Brain microvascular endothelial cell (primary cell): ENCODE results near the gene POU2AF1.

Experiments
- DNase-seq: peaks from one replicate; pipeline ENCODE4 v3.0.0-alpha.2; 2020
- H3K27ac ChIP-seq: fragments of 250-450 bp; sonication (Bioruptor Pico); 2 replicates; pipeline ENCODE4 v1.5.1; 2020; ENCODE audit warnings: mild to moderate bottlenecking, moderate library complexity
- H3K27me3 ChIP-seq: fragments of 250-450 bp; sonication (Bioruptor Pico); replicated peaks from 2 replicates; pipeline ENCODE4 v1.5.1; 2020; ENCODE audit warnings: mild to moderate bottlenecking
- H3K36me3 ChIP-seq: fragments of 250-450 bp; sonication (Bioruptor Pico); replicated peaks from 2 replicates; pipeline ENCODE4 v1.5.1; 2020; ENCODE audit warnings: mild to moderate bottlenecking
- H3K4me3 ChIP-seq: 2 replicates; pipeline ENCODE4 v1.5.1; 2011; ENCODE audit warnings: low read depth, mild to moderate bottlenecking, control low read depth, low read length, moderate library complexity
- in situ Hi-C: cut with HindIII; loops from 2 replicates; pipeline ENCODE4 v1.10.0; 2017; ENCODE audit warnings: low sequenced_read_pairs, low pct_ligation_motif_present
- TF ChIP-seq, protein P1 (sequence below): IDR thresholded peaks from 2 replicates; pipeline ENCODE4 v1.5.1; 2011; ENCODE audit warnings: low read depth, mild to moderate bottlenecking, moderate library complexity, low read length, control low read depth, inconsistent platforms; ENCODE audit errors: missing control alignments

Gene POU2AF1

DNA sequence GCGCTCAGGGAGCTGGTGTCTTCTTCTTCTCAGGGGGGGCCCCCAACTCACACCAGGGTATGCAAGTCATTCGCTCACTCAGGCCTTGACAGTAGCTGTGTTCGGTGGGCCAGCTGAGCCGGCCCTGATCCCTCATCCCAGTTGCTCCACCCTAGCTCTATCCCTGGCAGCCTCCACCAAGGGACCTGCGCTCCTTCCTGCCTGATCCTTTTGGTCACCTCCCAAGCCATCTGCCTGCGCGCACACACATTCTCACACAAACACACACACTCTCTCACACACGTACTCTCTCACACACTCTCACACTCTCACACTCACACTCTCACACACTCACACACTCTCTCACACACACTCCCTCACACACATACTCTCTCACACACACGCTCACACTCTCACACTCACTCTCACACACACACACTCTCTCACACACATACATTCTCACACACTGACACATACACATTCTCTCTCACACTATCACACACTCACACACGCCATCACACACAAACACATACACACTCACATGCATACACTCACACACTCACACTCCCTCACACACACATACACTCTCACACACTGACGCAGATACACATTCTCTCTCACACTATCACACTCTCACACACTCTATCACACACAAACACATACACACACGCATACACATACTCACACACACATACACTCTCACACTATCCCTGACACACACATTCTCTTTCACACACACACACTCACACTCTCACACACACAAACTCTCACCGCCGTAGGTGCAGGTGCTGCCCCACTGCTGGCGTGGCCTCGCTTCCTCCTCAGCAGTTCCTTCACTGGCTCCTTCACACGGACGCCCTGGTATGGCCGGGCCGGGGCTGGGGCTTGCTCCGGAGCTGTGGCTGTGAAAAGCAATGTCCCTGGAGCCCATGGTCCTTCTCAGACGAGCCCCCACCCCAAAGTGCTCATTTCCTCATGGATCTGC, 20.8 kb downstream of the POU2AF1 start:
- DNase-seq = no peak
- no peaks in the 10 kb centered on the region for H3K36me3 ChIP-seq
- TF ChIP-seq, protein P1, sequence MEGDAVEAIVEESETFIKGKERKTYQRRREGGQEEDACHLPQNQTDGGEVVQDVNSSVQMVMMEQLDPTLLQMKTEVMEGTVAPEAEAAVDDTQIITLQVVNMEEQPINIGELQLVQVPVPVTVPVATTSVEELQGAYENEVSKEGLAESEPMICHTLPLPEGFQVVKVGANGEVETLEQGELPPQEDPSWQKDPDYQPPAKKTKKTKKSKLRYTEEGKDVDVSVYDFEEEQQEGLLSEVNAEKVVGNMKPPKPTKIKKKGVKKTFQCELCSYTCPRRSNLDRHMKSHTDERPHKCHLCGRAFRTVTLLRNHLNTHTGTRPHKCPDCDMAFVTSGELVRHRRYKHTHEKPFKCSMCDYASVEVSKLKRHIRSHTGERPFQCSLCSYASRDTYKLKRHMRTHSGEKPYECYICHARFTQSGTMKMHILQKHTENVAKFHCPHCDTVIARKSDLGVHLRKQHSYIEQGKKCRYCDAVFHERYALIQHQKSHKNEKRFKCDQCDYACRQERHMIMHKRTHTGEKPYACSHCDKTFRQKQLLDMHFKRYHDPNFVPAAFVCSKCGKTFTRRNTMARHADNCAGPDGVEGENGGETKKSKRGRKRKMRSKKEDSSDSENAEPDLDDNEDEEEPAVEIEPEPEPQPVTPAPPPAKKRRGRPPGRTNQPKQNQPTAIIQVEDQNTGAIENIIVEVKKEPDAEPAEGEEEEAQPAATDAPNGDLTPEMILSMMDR = no peak
- in situ Hi-C loops = no loop called here
- no peak overlapping the region for H3K4me3 ChIP-seq
- H3K27ac ChIP-seq = no peak overlapping the region
- no peaks in the 10 kb centered on the region for H3K27me3 ChIP-seq

DNA sequence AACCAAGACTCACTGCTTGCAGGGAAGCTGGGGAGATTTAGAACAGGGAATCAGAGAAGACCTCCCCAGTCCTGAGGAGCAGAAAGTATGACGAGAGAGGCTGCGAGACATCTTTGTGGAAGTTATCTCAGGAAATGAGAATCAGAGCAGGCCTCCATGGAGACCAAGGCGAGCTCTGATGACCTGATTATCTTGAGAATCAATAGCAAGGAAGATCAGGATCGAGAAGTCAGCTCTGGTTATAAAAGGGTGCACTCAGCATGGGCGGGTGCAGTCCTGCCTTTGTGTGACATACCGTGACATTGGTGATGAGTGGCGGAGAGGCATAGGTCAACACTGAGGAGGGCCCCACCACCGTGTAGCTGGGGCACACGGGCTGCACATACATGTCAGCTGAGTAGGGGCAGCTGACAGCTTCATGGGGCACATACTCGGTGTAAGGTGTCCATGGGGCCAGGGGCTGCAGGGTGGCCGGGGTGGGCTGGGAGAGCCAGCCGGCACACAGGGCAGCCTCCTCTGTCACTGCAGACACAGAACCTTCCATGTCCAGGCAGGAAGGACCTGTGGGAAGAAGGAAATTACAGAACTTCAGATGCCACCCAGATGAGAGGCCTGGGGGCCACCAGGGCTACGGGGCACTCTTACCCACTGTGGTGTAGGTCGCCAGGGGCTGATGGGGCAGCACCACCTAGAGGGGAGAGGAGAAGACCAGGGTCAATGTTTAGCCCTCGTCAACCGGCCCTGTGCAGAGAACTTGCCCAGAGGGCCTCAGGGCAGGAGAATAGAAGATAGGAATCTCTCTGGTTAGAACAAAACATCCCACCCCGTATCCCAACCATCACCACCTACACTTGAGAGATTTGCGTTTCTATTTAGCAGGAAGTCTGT, 21.7 kb downstream of the POU2AF1 start:
- Histone ChIP-seq H3K36me3 (no peaks in the 10 kb centered on the region), H3K4me3 (no peak overlapping the region), H3K27me3 (no peaks in the 10 kb centered on the region), H3K27ac (no peak overlapping the region)
- in situ Hi-C loops = no loop called here
- TF ChIP-seq, protein P1 = no peak
- DNase-seq = no peak

DNA sequence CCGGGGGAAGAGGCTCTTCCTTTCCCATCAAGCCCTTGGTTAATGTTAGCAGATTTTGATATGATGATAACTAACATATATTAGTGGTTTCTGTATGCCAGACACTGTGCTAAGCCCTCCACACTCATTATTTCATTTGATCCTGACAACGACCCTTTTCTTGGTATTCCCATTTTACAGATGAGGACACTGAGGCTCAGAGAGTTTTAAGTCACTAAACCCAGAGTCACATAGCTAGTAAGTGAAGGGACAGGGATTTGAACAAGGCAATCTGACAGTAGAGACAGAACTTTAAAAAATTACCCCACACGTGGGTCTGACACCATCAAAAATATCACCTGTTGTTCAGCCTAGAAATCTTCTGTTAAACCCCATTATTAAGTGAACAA, 22.4 kb downstream of the POU2AF1 start:
- DNase-seq = no peak
- H3K36me3 ChIP-seq = no peaks in the 10 kb centered on the region
- in situ Hi-C loops = no loop called here
- no peak overlapping the region for H3K27ac ChIP-seq
- no peaks in the 10 kb centered on the region for H3K27me3 ChIP-seq
- TF ChIP-seq, protein P1 = no peak
- no peak overlapping the region for H3K4me3 ChIP-seq

DNA sequence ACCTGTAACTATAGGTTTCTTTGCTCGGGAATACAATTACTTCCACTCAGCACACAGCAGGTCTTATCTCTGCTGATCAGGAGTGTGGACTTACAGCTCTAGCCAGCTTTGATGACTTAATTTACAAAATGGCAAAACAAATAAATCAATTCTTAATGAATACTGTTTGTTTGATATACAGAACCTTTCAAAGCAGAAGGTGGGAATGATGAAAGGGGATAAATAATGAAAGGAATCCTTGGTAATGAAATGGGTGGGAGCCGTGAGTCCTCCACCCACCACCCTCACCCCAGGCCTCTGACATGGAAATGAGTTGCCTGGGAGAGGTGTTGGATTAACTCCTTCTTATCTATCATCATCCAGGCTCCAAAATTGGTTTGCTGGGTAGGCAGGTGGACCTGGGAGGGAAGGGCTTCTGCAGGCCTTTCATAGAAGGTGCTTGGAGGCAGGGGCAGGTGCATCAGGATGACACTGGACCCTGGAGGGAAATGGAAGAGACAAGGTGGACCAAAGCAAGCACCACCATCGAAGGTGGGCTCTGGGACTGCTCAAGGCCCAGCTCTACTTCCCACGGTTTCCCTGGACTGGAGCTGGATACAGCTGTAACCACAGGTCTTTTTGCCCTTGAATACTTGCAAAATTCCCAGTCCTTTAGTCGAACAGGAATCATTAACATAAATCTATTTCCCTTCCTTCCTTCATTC, 23.0 kb downstream of the POU2AF1 start:
- H3K27ac ChIP-seq = no peak overlapping the region
- in situ Hi-C loops = no loop called here
- no peaks in the 10 kb centered on the region for H3K27me3 ChIP-seq

DNA sequence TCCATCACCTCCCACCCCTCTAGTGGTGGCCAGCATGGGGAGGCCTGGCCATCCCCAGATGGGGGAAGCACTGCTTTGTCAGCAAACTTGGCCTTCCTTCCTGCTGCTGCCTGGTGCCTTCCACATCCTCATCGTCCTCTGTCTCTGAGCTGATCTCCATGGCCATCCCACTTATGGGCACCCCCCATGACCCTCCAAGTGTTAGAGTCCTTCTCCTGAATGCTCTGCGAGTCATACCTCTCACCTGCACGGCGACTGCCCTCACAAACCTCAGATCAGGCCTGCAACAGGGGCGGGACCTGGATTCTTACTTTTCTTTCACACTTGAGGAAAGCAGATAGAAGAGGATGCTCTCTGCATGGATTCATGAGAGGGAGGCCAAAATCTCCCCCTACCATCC, 24.0 kb downstream of the POU2AF1 start:
- Histone ChIP-seq H3K36me3 (no peaks in the 10 kb centered on the region), H3K27ac (no peak overlapping the region), H3K27me3 (no peaks in the 10 kb centered on the region), H3K4me3 (no peak overlapping the region)
- TF ChIP-seq, protein P1 = no peak
- no peak for DNase-seq
- in situ Hi-C loops = no loop called here

More for the DNA sequence above, 23.0 kb downstream of the POU2AF1 start:
- no peak for DNase-seq
- TF ChIP-seq, protein P1 = no peak
- Histone ChIP-seq H3K36me3 (no peaks in the 10 kb centered on the region), H3K4me3 (no peak overlapping the region)
